OCI-LY3 (cell line): ENCODE data around the gene RTN4RL1.
A peak's percentile ranks its signal among the peaks of the same experiment; 100 is the strongest.

Experiments used
- H2AFZ ChIP-seq: fragments of 200-600, 300-600 bp; shearing (Covaris generic); 2 replicates; pipeline ENCODE4 v1.6.0; 2014; ENCODE audit warnings: antibody characterized with exemption, low read depth, low read length
- H3K27ac ChIP-seq: fragments of 200-600, 300-600 bp; sonication (generic); 2 replicates; pipeline ENCODE4 v1.5.1; 2014; ENCODE audit warnings: mild to moderate bottlenecking, low read length, moderate library complexity, mixed read lengths
- H3K27me3 ChIP-seq: fragments of 200-600, 300-600 bp; sonication (generic); 2 replicates; pipeline ENCODE4 v1.6.1; 2014; ENCODE audit warnings: low read depth, low read length, mixed read lengths
- H3K36me3 ChIP-seq: fragments of 200-600, 300-600 bp; sonication (generic); replicated peaks from 2 replicates; pipeline ENCODE3; 2014; ENCODE audit warnings: low read depth, low read length, mixed read lengths
- H3K4me1 ChIP-seq: fragments of 300-600, 200-600 bp; sonication (generic); 2 replicates; pipeline ENCODE4 v1.6.1; 2014; ENCODE audit warnings: low read length, mixed read lengths
- H3K4me2 ChIP-seq: fragments of 200-600, 300-600 bp; sonication (generic); 2 replicates; pipeline ENCODE4 v1.6.1; 2014; ENCODE audit warnings: low read length, mixed read lengths
- H3K4me3 ChIP-seq: fragments of 300-600, 200-600 bp; sonication (generic); 2 replicates; pipeline ENCODE4 v1.5.1; 2014; ENCODE audit warnings: antibody characterized with exemption, mild to moderate bottlenecking, low read length, moderate library complexity
- H3K79me2 ChIP-seq: fragments of 300-600, 200-600 bp; shearing (Covaris generic); 2 replicates; pipeline ENCODE4 v1.6.1; 2014; ENCODE audit warnings: mild to moderate bottlenecking, low read length, mixed read lengths
- H3K9ac ChIP-seq: fragments of 300-600, 200-600 bp; shearing (Covaris generic); 2 replicates; pipeline ENCODE4 v1.6.0; 2014; ENCODE audit warnings: mild to moderate bottlenecking, low read length, moderate library complexity
- H3K9me3 ChIP-seq: fragments of 200-600, 300-600 bp; shearing (Covaris generic); 2 replicates; pipeline ENCODE4 v1.6.1; 2014; ENCODE audit warnings: low read length, mixed read lengths; ENCODE audit not compliant: insufficient read depth
- H4K20me1 ChIP-seq: fragments of 200-600, 300-600 bp; sonication (generic); 2 replicates; pipeline ENCODE4 v1.6.1; 2016; ENCODE audit warnings: low read length, mixed read lengths; ENCODE audit not compliant: insufficient read depth
- CTCF ChIP-seq: fragments of 200-600, 300-600 bp; sonication (generic); IDR thresholded peaks from 2 replicates; pipeline ENCODE4 v1.5.1; 2014; ENCODE audit warnings: antibody characterized with exemption, low read length, low read depth
- EZH2phosphoT487 ChIP-seq: fragments of 200-600 bp; shearing (Covaris generic); IDR thresholded peaks from 2 replicates; pipeline ENCODE4 v1.6.1; 2018; ENCODE audit warnings: antibody characterized with exemption, mixed run types, low read depth

Gene RTN4RL1

GRCh38 chr17:2030779-2031163 is 5.6 kb upstream of the RTN4RL1 start:
- Histone ChIP-seq H3K4me1 (peaks cover 42% of the 10 kb centered on the region), H3K9ac (peak overlapping the region; percentile 80), H3K79me2 (peaks cover 22% of the 10 kb centered on the region), H3K4me3 (peak overlapping the region; percentile 95), H2AFZ (no peak overlapping the region), H3K27me3 (no peaks in the 10 kb centered on the region), H3K36me3 (no peaks in the 10 kb centered on the region), H3K27ac (peak overlapping the region; percentile 50), H3K9me3 (no peaks in the 10 kb centered on the region), H3K4me2 (peak overlapping the region; percentile 98), H4K20me1 (no peaks in the 10 kb centered on the region)
- TF ChIP-seq CTCF (peak; percentile 52), EZH2phosphoT487 (no peak)

GRCh38 chr17:2029911-2030778 is 5.0 kb upstream of the RTN4RL1 start, which contains the start of gene DPH1:
Gene DPH1 (plus strand): TSS chr17:2030153. CDS start chr17:2030170, 17 bp downstream.
- no peak within 1 kb of the TSS; the same call in 1 of the 2 replicates for H2AFZ ChIP-seq
- TF ChIP-seq EZH2phosphoT487 (no peak), CTCF (no peak)

GRCh38 chr17:2028737-2029136 is 3.6 kb upstream of the RTN4RL1 start:
- no peak for TF ChIP-seq EZH2phosphoT487
- no peak for TF ChIP-seq CTCF
- Histone ChIP-seq H3K9me3 (no peaks in the 10 kb centered on the region), H3K36me3 (no peaks in the 10 kb centered on the region), H3K27ac (peak overlapping the region; percentile 42; the same call in 1 of the 2 replicates), H3K9ac (peak overlapping the region; percentile 62; the same call in 1 of the 2 replicates), H3K79me2 (peaks cover 22% of the 10 kb centered on the region), H3K4me1 (peaks cover 37% of the 10 kb centered on the region), H3K4me2 (peak overlapping the region; percentile 84), H2AFZ (no peak overlapping the region), H4K20me1 (no peaks in the 10 kb centered on the region), H3K27me3 (no peaks in the 10 kb centered on the region), H3K4me3 (peak overlapping the region; percentile 74)

More at GRCh38 chr17:2029911-2030778, 5.0 kb upstream of the RTN4RL1 start, which contains the start of gene DPH1:
- Histone ChIP-seq H3K4me2 (peak within 1 kb of the TSS; percentile 98), H3K27ac (peak within 1 kb of the TSS; percentile 50), H3K9ac (peak within 1 kb of the TSS; percentile 80), H3K27me3 (no peaks in the 10 kb centered on the region), H4K20me1 (no peaks in the 10 kb centered on the region), H3K79me2 (peaks cover 22% of the 10 kb centered on the region), H3K36me3 (no peaks in the 10 kb centered on the region), H3K4me1 (peaks cover 42% of the 10 kb centered on the region), H3K9me3 (no peaks in the 10 kb centered on the region), H3K4me3 (peak within 1 kb of the TSS; percentile 95)

- H2AFZ ChIP-seq: no peak overlapping the region
These were observed 3.1 kb upstream of the RTN4RL1 start for GRCh38 chr17:2028234-2028614.

More at GRCh38 chr17:2028234-2028614, 3.1 kb upstream of the RTN4RL1 start:
- no peaks in the 10 kb centered on the region for H3K27me3 ChIP-seq
- no peak for TF ChIP-seq EZH2phosphoT487
- no peak for TF ChIP-seq CTCF
- H3K27ac ChIP-seq: peak overlapping the region; percentile 7; the same call in 1 of the 2 replicates
- peaks cover 22% of the 10 kb centered on the region for H3K79me2 ChIP-seq
- H3K9ac ChIP-seq: peak overlapping the region; percentile 62; the same call in 1 of the 2 replicates
- no peaks in the 10 kb centered on the region for H4K20me1 ChIP-seq
- no peaks in the 10 kb centered on the region for H3K36me3 ChIP-seq
- peak overlapping the region; percentile 74 for H3K4me3 ChIP-seq
- H3K4me1 ChIP-seq: peaks cover 32% of the 10 kb centered on the region
- no peaks in the 10 kb centered on the region for H3K9me3 ChIP-seq
- peak overlapping the region; percentile 84 for H3K4me2 ChIP-seq
